ENCODE data around the gene KMT2B.

- TF ChIP-seq CBX5 (IDR thresholded peaks at IDR 0.05; ENCODE audit: low read depth, low read length): no peak
- TF ChIP-seq POLR2A (IDR thresholded peaks at IDR 0.05; ENCODE audit: control extremely low read depth in 1 of 2, low read depth in 2 of 2, low read length in 2 of 2): no peak
- no peak for TF ChIP-seq CTCF (IDR thresholded peaks at IDR 0.05; ENCODE audit: control extremely low read depth in 1 of 3, insufficient read depth in 1 of 3, low read depth in 1 of 3, low read length in 3 of 3)
These were observed 64.8 kb downstream of the KMT2B start for GRCh38 chr19:35782589-35782988.

All from H1 (cell line).